Breast epithelium (tissue), 3 donors: ENCODE results near the gene MYADML2.

ENCODE experiments used
- CTCF ChIP-seq, 3 donors: fragments of 450-650 bp; IDR thresholded peaks; one replicate each; pipeline ENCODE4 v1.5.1; 2016 to 2017; ENCODE audit warnings: antibody characterized with exemption in 3 of 3, mild to moderate bottlenecking in 3 of 3, moderate library complexity in 3 of 3
- POLR2A ChIP-seq: fragments of 450-650 bp; IDR thresholded peaks from one replicate; pipeline ENCODE4 v1.6.1; 2016; ENCODE audit warnings: antibody characterized with exemption, mild to moderate bottlenecking, moderate library complexity
- POLR2AphosphoS5 ChIP-seq, 3 donors: sonication (generic); formaldehyde crosslinking; IDR thresholded peaks; one replicate each; pipeline ENCODE4 v1.6.1; 2017; ENCODE audit warnings: antibody characterized with exemption in 3 of 3

GRCh38 chr17:81891303-81891552 lies 55.8 kb downstream of the MYADML2 start:
- TF ChIP-seq CTCF (IDR thresholded peaks at IDR 0.05) (no peak), POLR2A (no peak), POLR2AphosphoS5 (IDR thresholded peaks at IDR 0.05) (no peak)
